HFFc6 (cell line): ENCODE data around the gene PNPO. TPM values are rescaled to one million over a fixed set of nuclear protein-coding genes. Genes with fewer than 3 reads are reported as not detected.
A peak's percentile ranks its signal among the peaks of the same experiment; 100 is the strongest.

Experiments
- DNase-seq: peaks from one replicate; pipeline ENCODE4 v3.0.0-alpha.2; 2018
- H3K27ac Mint-ChIP-seq: 2 replicates; pipeline ENCODE4 v1.8.0; 2020; ENCODE audit warnings: mild to moderate bottlenecking, mixed read lengths
- H3K27me3 Mint-ChIP-seq: 2 replicates; pipeline ENCODE4 v1.8.0; 2021; ENCODE audit warnings: mild to moderate bottlenecking, moderate library complexity, mixed read lengths; ENCODE audit not compliant: insufficient read depth
- H3K36me3 Mint-ChIP-seq: 2 replicates; pipeline ENCODE4 v1.8.0; 2021; ENCODE audit warnings: low read depth, mixed read lengths
- H3K4me1 Mint-ChIP-seq: 2 replicates; pipeline ENCODE4 v1.8.0; 2020; ENCODE audit warnings: low read depth, mixed read lengths
- H3K4me3 Mint-ChIP-seq: 2 replicates; pipeline ENCODE4 v1.8.0; 2020; ENCODE audit warnings: mild to moderate bottlenecking, moderate library complexity, mixed read lengths
- H3K9me3 Mint-ChIP-seq: 2 replicates; pipeline ENCODE4 v1.8.0; 2020; ENCODE audit warnings: mild to moderate bottlenecking, mixed read lengths
- CTCF ChIP-seq: fragments of 200-600 bp; sonication (generic); IDR thresholded peaks from 2 replicates; pipeline ENCODE4 v1.5.0; 2021; ENCODE audit warnings: antibody characterized with exemption, mild to moderate bottlenecking
- long read RNA-seq: library from polyadenylated mRNA; unstranded; transcript quantifications from one replicate; pipeline ENCODE4 v2.0.0, GENCODE V29; 2019
- total RNA-seq, 6 experiments: library from RNA; stranded (reverse); fragmentation: NEBNext Ultra II Directional; extraction: Animal tissue kit (Norgen Biotek cat#: 25700); gene quantifications; 2 replicates in 1 of 6; 3 replicates in 5 of 6; pipeline ENCODE4 v1.2.3, GENCODE V29; 2021

The PNPO gene
- 10 to 100 TPM; 46.0 to 55.5 (median 51.1) TPM for total RNA-seq
- long read RNA-seq, transcript PNPO-217 (7 exons, 3,465 nt), result major isoform, 31 of 38 reads
- long read RNA-seq, partial matches to known transcripts, result 4 of 38 reads
- long read RNA-seq, other reads (novel, unspliced or antisense), result 0 of 38 reads

DNA sequence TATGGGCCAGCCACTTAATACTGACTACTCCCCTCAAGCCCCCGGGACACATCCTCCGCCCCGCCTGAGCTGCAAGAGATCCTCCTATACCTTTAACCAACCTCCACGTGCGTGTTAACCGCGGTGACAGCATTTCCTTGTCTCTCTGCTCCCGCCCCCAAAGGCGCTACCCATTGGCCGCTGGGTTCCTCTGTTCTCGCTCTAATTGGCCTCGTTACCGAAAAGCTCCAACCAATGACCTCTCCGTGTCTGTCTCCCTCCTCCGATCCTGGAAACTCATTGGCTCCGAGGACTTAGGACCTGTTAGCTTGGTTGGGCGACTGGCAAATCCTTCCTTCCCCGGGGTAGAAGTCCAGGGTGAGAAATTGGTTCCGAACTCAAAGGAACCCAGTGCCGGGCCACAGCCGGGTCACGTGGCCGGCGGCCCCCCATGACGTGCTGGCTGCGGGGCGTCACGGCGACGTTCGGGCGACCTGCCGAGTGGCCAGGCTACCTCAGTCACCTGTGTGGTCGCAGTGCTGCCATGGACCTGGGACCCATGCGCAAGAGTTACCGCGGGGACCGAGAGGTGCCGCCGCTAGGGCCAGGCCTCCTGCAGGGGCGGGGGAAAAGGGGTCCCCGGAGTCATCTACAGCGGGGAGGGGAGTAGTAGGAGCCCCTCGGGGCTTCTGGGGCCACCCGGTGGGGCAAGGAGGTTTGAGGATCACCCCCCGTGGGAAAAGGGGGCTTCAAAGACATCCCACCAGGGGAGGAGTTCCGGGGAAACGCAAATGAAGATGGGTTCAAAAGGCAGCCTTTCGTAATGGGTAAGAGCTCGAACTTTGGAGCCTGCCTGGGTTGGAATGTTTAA is at the start of gene PNPO:
Gene PNPO (plus strand): TSS at position 326 of the 850 bp plus-strand sequence. CDS start 105 bp downstream, at position 431.
- TF ChIP-seq CTCF, result no peak; the same call in 1 of the 2 replicates
- Mint-ChIP-seq H3K9me3 (0 out of 2 replicates have a peak, but pooled peaks cover 3% of the 10 kb centered on the region), H3K4me1 (peaks cover 43% of the 10 kb centered on the region)

GRCh38 chr17:47894498-47895346 is 46.6 kb upstream of the PNPO start:
- TF ChIP-seq CTCF, result no peak; the same call in 1 of the 2 replicates
- peak; percentile 15 for DNase-seq
- H3K4me1 Mint-ChIP-seq, result peaks cover 25% of the 10 kb centered on the region
- peak overlapping the region; percentile 97 for H3K4me3 Mint-ChIP-seq
- peak overlapping the region; percentile 97 for H3K27ac Mint-ChIP-seq
- 0 out of 2 replicates have a peak, but pooled peaks cover 11% of the 10 kb centered on the region for H3K36me3 Mint-ChIP-seq
- peaks cover 3% of the 10 kb centered on the region for H3K27me3 Mint-ChIP-seq
- no peaks in the 10 kb centered on the region for H3K9me3 Mint-ChIP-seq

More for the DNA sequence above, at the start of gene PNPO:
- Mint-ChIP-seq H3K27ac (peak within 1 kb of the TSS; percentile 93), H3K36me3 (peaks cover 4% of the 10 kb centered on the region), H3K27me3 (peaks cover 5% of the 10 kb centered on the region), H3K4me3 (peak within 1 kb of the TSS; percentile 91)
- DNase-seq, result peak; percentile 99

DNA sequence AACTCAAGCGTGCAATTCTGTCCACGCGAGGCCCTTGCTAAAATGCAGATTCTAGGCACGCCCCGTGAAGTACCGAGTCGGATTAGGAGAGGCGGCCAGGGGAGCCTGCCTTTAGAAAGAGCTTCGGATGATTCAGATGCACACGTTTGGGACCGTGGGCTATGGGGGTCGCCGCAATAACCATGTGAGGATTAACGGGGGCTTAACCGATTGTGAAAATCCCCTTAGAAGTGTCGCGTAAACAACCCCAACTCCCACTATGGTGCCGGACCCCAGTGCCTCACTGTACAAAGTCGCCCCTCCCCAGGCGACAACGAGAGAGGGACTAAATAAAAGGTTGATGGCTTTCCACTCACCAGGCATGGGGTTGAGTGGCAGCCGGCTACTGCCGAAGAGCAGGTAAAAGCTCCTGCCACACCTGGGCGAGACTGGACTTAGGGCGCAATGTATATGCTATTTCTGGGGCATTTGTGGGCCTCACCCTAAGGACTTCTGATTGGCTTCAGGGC is 46.0 kb upstream of the PNPO start:
- Mint-ChIP-seq H3K4me3 (peak overlapping the region; percentile 97), H3K27me3 (peaks cover 3% of the 10 kb centered on the region), H3K36me3 (0 out of 2 replicates have a peak, but pooled peaks cover 11% of the 10 kb centered on the region), H3K4me1 (peaks cover 28% of the 10 kb centered on the region), H3K9me3 (no peaks in the 10 kb centered on the region), H3K27ac (peak overlapping the region; percentile 97)
- no peak for DNase-seq
- TF ChIP-seq CTCF, result no peak

GRCh38 chr17:47895856-47896671 is 45.3 kb upstream of the PNPO start, which contains the start of gene SP2:
SP2 (plus strand) TSS chr17:47896236; CDS start chr17:47896287, 51 bp downstream.
- peak; percentile 100 for DNase-seq
- Mint-ChIP-seq H3K4me1 (peaks cover 34% of the 10 kb centered on the region), H3K27ac (peak within 1 kb of the TSS; percentile 97), H3K4me3 (peak within 1 kb of the TSS; percentile 97), H3K36me3 (0 out of 2 replicates have a peak, but pooled peaks cover 11% of the 10 kb centered on the region), H3K27me3 (peaks cover 3% of the 10 kb centered on the region), H3K9me3 (no peaks in the 10 kb centered on the region)
- peak; percentile 71 for TF ChIP-seq CTCF
